ENCODE data around the gene ABCB8.

GRCh38 chr7:151061213-151062110 is 33.2 kb downstream of the ABCB8 start:
- no peak for TF ChIP-seq YY1 (tag by site-specific recombination; IDR thresholded peaks at IDR 0.05)
- TF ChIP-seq, protein P1, sequence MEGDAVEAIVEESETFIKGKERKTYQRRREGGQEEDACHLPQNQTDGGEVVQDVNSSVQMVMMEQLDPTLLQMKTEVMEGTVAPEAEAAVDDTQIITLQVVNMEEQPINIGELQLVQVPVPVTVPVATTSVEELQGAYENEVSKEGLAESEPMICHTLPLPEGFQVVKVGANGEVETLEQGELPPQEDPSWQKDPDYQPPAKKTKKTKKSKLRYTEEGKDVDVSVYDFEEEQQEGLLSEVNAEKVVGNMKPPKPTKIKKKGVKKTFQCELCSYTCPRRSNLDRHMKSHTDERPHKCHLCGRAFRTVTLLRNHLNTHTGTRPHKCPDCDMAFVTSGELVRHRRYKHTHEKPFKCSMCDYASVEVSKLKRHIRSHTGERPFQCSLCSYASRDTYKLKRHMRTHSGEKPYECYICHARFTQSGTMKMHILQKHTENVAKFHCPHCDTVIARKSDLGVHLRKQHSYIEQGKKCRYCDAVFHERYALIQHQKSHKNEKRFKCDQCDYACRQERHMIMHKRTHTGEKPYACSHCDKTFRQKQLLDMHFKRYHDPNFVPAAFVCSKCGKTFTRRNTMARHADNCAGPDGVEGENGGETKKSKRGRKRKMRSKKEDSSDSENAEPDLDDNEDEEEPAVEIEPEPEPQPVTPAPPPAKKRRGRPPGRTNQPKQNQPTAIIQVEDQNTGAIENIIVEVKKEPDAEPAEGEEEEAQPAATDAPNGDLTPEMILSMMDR (tag by site-specific recombination; IDR thresholded peaks at IDR 0.05) = no peak

All from HEK293 (cell line).